ENCODE results near the gene STIMATE. TPM values are rescaled to one million over a fixed set of nuclear protein-coding genes. Genes with fewer than 3 reads are reported as not detected.

The STIMATE gene
- total and polyA plus RNA-seq, 10 of the 15 experiments (the other 5 are each of a cell fraction or from before 2014, with no cell fraction given) = 0.24 to 24.1 (median 15.4) TPM

GRCh38 chr3:52939600-52939999, 42.3 kb upstream of the STIMATE start:
- no TSS peak for BruUV-seq (replicated peaks)
- POLR2A ChIA-PET = interaction anchor here (0.6 kb wide), 1 partner anchor 109 kb away, joined by 4 read pairs; no protein-coding TSS in a partner anchor
- TF ChIP-seq, protein P1, sequence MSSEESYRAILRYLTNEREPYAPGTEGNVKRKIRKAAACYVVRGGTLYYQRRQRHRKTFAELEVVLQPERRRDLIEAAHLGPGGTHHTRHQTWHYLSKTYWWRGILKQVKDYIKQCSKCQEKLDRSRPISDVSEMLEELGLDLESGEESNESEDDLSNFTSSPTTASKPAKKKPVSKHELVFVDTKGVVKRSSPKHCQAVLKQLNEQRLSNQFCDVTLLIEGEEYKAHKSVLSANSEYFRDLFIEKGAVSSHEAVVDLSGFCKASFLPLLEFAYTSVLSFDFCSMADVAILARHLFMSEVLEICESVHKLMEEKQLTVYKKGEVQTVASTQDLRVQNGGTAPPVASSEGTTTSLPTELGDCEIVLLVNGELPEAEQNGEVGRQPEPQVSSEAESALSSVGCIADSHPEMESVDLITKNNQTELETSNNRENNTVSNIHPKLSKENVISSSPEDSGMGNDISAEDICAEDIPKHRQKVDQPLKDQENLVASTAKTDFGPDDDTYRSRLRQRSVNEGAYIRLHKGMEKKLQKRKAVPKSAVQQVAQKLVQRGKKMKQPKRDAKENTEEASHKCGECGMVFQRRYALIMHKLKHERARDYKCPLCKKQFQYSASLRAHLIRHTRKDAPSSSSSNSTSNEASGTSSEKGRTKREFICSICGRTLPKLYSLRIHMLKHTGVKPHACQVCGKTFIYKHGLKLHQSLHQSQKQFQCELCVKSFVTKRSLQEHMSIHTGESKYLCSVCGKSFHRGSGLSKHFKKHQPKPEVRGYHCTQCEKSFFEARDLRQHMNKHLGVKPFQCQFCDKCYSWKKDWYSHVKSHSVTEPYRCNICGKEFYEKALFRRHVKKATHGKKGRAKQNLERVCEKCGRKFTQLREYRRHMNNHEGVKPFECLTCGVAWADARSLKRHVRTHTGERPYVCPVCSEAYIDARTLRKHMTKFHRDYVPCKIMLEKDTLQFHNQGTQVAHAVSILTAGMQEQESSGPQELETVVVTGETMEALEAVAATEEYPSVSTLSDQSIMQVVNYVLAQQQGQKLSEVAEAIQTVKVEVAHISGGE (CRISPR knock-in tag; IDR thresholded peaks at IDR 0.05) = no peak
- TF ChIP-seq EP300 (IDR thresholded peaks at IDR 0.05; ENCODE audit: borderline replicate concordance in 1 of 2, control insufficient read depth in 1 of 2, low read depth in 2 of 2, low read length in 2 of 2) = no peak
- no peak overlapping the region for H3K9ac ChIP-seq (ENCODE audit: control insufficient read depth, insufficient read depth, low read length)
- H3K36me3 ChIP-seq (ENCODE audit: control insufficient read depth in 2 of 2, insufficient read depth in 2 of 2, low read length in 1 of 2) = peaks cover 0 to 2% of the 10 kb centered on the region in 2 experiments; a peak in 1 of 4 replicates
- intact Hi-C loops (cut with micrococcal nuclease; ENCODE audit: unreplicated experiment) = no loop called here
- no peak overlapping the region for H2AFZ ChIP-seq (ENCODE audit: control insufficient read depth, low read depth, low read length)
- ATAC-seq (no peak), FAIRE-seq (no peak), DNase-seq (ENCODE audit: low read depth, low spot score) (no peak)
- in situ Hi-C loops (cut with MboI) = no loop called here
- H3K4me2 ChIP-seq (ENCODE audit: control insufficient read depth, insufficient read depth) = no peak overlapping the region
- CTCF ChIA-PET = interaction anchor here (0.6 to 5.0 kb wide), 2 partner anchors 12 to 172 kb away, joined by 4 to 28 read pairs; no protein-coding TSS in a partner anchor
- no peak overlapping the region for H3K27ac ChIP-seq (ENCODE audit: control insufficient read depth, insufficient read depth)
- H4K20me1 ChIP-seq (ENCODE audit: control insufficient read depth, insufficient read depth) = no peaks in the 10 kb centered on the region
- no peak overlapping the region for H3K4me3 ChIP-seq
- RAD21 ChIA-PET (ENCODE audit: unreplicated experiment) = no interaction called here
- H3K79me2 ChIP-seq (ENCODE audit: control insufficient read depth, insufficient read depth, low read length) = no peaks in the 10 kb centered on the region
- no peaks in the 10 kb centered on the region for H3K4me1 ChIP-seq (ENCODE audit: control insufficient read depth, insufficient read depth, low read length)
- no peaks in the 10 kb centered on the region for H3K27me3 ChIP-seq (replicated peaks in 1 of 2; ENCODE audit: control insufficient read depth in 2 of 2, insufficient read depth in 2 of 2, low read length in 1 of 2)
- SMC1A ChIA-PET (ENCODE audit: uncharacterized antibody, unreplicated experiment) = interaction anchor here (0.7 to 1.9 kb wide), 5 partner anchors 8 to 120 kb away, joined by 3 to 6 read pairs (median 4); no protein-coding TSS in a partner anchor
- H3K9me3 ChIP-seq (replicated peaks; ENCODE audit: control insufficient read depth, insufficient read depth, low read length) = no peaks in the 10 kb centered on the region

All from GM12878 (cell line).